Measurements from ENCODE around the gene KIF6. TPM values are rescaled to one million over a fixed set of nuclear protein-coding genes. Genes with fewer than 3 reads are reported as not detected.

Gene KIF6
- total RNA-seq, 4 donors from 2014 or later = 0.26 to 1.8 (median 1.6) TPM; not detected in 1

GRCh38 chr6:39623750-39624149 is 101.5 kb downstream of the KIF6 start:
- TF ChIP-seq POLR2A (IDR thresholded peaks at IDR 0.05) (no peak), CTCF (IDR thresholded peaks at IDR 0.05) (no peak)
- no peaks in the 10 kb centered on the region for H3K4me1 ChIP-seq
- H3K4me3 ChIP-seq = no peak overlapping the region
- intact Hi-C loops (cut with DNase I; ENCODE audit: low total_unique reads) = no loop called here
- no peaks in the 10 kb centered on the region for H3K27me3 ChIP-seq
- no peaks in the 10 kb centered on the region for H3K36me3 ChIP-seq
- H3K27ac ChIP-seq = no peak overlapping the region
- DNase-seq = no peak
- no peaks in the 10 kb centered on the region for H3K9me3 ChIP-seq

DNA sequence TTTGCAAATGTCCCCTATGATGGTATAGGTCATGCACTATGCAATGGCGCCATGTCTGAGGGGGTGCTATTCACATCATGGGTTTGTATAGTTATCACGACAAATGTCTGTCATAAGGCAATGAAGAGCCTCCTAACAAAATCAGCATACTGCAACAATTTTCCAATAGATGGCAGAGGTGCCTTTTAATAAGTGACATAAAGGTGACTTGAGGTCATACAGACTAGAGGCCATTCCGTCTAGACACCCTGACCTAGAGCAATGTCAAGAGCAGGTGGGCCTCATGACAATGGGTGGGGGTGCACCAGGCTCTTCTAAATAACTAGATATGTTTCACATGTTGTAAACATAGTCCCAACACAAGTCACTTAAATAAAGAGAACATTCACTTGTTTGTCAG is 107.7 kb downstream of the KIF6 start:
- Histone ChIP-seq H3K4me1 (no peaks in the 10 kb centered on the region), H3K4me3 (no peak overlapping the region), H3K27ac (no peak overlapping the region), H3K27me3 (no peaks in the 10 kb centered on the region), H3K9me3 (no peaks in the 10 kb centered on the region), H3K36me3 (no peaks in the 10 kb centered on the region)
- TF ChIP-seq CTCF (IDR thresholded peaks at IDR 0.05) (no peak), POLR2A (IDR thresholded peaks at IDR 0.05) (no peak)
- intact Hi-C loops (cut with DNase I; ENCODE audit: low total_unique reads) = no loop called here
- no peak for DNase-seq

DNA sequence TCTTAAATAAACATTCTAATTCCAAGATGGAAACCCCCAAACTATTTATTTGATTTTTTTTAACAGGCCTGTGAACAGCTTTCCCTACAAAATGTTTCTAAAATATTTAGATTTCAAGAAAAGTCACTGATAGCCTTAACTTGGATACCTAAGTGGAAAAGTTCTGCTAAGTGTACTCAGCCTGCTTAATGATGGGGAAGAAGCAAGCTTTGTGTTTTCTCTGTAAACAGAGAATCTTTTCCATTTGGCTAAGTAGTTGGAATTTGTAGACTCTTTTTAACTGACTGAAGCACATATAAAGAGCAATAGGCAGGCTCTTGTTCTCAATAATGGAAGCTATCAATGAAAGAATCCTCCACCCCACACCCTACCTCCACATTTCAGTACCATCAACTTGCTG is 108.2 kb downstream of the KIF6 start:
- Histone ChIP-seq H3K36me3 (no peaks in the 10 kb centered on the region), H3K4me1 (no peaks in the 10 kb centered on the region), H3K27ac (no peak overlapping the region), H3K9me3 (no peaks in the 10 kb centered on the region), H3K27me3 (no peaks in the 10 kb centered on the region), H3K4me3 (no peak overlapping the region)
- TF ChIP-seq POLR2A (IDR thresholded peaks at IDR 0.05) (no peak), CTCF (IDR thresholded peaks at IDR 0.05) (no peak)
- intact Hi-C loops (cut with DNase I; ENCODE audit: low total_unique reads) = no loop called here
- DNase-seq = no peak

DNA sequence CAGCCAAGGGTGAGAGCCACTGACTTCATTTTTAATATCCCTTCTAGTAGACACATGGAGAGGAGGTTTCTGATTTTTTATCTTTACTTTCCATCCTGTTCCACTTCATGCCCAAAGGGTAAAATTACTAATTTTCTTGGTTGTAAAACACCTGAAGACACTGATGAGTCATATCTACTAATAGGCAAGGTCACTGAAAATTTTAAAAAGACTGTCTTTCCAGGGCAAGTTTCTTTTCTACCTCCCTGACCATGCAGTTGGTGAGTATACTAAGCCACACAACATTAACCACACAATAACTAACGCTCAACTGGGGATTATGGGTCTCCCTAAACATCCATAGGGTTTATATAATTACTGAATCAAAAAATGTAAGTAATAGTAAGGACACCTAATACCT is 109.6 kb downstream of the KIF6 start:
- no peak for TF ChIP-seq CTCF (IDR thresholded peaks at IDR 0.05)
- no peak for TF ChIP-seq POLR2A (IDR thresholded peaks at IDR 0.05)
- H3K4me1 ChIP-seq = no peaks in the 10 kb centered on the region
- H3K4me3 ChIP-seq = no peak overlapping the region
- H3K36me3 ChIP-seq = no peaks in the 10 kb centered on the region
- intact Hi-C loops (cut with DNase I; ENCODE audit: low total_unique reads) = no loop called here
- DNase-seq = no peak
- no peak overlapping the region for H3K27ac ChIP-seq
- H3K27me3 ChIP-seq = no peaks in the 10 kb centered on the region
- H3K9me3 ChIP-seq = no peaks in the 10 kb centered on the region

- no peak for TF ChIP-seq CTCF (IDR thresholded peaks at IDR 0.05)
- no peak for TF ChIP-seq POLR2A (IDR thresholded peaks at IDR 0.05)
- intact Hi-C loops (cut with DNase I; ENCODE audit: low total_unique reads) = no loop called here
- Histone ChIP-seq H3K4me1 (no peaks in the 10 kb centered on the region), H3K27me3 (no peaks in the 10 kb centered on the region), H3K36me3 (no peaks in the 10 kb centered on the region), H3K27ac (no peak overlapping the region), H3K9me3 (no peaks in the 10 kb centered on the region), H3K4me3 (no peak overlapping the region)
- DNase-seq = no peak
These were observed 110.7 kb downstream of the KIF6 start for GRCh38 chr6:39614393-39614950.

All from uterus (tissue), 4 donors.